Measurements from ENCODE around the gene SORCS3.

DNA sequence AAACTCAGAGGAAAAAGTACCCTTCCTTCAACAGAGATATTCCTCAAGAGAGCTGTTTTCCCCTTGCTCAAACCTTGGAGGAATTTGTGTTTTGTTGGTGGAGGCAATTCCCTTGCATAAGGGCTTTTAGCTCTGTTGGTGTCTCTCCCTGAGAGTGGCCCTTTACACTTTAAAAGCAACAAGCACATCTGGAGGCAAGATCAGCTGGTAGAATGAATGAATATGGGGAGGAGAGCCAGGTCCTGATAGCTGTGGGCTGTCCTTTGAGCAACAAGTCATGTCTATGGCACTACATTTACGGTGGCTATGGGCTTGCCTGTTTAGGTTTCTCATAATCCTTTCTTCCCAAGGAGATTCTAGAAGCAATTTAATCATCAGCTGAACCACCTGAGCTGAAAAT, 384.0 kb downstream of the SORCS3 start:
- TF ChIP-seq, protein P1, sequence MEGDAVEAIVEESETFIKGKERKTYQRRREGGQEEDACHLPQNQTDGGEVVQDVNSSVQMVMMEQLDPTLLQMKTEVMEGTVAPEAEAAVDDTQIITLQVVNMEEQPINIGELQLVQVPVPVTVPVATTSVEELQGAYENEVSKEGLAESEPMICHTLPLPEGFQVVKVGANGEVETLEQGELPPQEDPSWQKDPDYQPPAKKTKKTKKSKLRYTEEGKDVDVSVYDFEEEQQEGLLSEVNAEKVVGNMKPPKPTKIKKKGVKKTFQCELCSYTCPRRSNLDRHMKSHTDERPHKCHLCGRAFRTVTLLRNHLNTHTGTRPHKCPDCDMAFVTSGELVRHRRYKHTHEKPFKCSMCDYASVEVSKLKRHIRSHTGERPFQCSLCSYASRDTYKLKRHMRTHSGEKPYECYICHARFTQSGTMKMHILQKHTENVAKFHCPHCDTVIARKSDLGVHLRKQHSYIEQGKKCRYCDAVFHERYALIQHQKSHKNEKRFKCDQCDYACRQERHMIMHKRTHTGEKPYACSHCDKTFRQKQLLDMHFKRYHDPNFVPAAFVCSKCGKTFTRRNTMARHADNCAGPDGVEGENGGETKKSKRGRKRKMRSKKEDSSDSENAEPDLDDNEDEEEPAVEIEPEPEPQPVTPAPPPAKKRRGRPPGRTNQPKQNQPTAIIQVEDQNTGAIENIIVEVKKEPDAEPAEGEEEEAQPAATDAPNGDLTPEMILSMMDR (conservative IDR thresholded peaks at IDR 0.05): no peak
- TF ChIP-seq ZFX (IDR thresholded peaks at IDR 0.05): no peak

Measured in C4-2B (cell line).